HG02981 (cell line): ENCODE results near the gene NPR3.

Experiments used
- ATAC-seq: cut with Tn5 transposase; IDR thresholded peaks from one replicate; pipeline ENCODE4 v1.9.1; 2021; ENCODE audit warnings: mild to moderate bottlenecking, moderate library complexity; ENCODE audit not compliant: unreplicated experiment

Gene NPR3

DNA sequence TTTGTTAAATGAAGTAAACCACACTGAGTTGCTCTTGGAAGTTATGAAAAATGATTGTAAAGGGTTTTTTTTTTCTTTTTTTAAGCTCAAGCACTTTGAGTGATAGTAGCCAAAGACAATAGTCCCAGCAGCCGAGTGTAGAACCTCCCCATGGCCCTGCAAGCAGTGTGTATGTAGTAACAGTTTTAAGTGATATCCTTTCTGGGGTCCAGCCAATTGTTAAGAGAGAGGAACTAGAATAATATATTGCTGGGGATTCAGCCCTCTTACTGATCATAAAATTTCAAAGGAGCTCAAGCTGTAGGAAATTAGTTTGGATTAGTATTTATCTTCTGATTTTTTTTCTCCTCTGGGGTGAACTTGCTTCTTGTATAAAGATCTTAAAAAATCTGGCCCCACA is 43.2 kb downstream of the NPR3 start:
- ATAC-seq, result no peak

DNA sequence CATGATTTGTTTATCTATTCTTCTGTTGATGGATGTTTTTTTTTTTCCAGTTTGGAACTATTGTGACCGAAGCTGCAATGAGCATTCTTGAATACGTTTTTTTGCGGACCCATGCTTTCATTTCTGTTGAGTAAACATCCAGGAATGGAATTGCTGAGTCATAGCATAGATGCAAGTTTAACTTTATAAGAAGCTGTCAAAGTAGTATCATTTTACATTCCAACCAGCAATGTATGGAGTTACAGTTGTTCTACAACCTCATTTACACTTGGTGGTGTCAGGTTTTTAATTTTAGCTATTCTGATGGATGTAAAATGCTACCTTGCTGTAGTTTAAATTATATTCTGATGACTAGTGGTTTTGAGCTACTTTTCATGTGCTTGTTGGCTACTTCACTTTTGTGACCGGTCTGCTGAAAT is 49.0 kb downstream of the NPR3 start:
- no peak for ATAC-seq

DNA sequence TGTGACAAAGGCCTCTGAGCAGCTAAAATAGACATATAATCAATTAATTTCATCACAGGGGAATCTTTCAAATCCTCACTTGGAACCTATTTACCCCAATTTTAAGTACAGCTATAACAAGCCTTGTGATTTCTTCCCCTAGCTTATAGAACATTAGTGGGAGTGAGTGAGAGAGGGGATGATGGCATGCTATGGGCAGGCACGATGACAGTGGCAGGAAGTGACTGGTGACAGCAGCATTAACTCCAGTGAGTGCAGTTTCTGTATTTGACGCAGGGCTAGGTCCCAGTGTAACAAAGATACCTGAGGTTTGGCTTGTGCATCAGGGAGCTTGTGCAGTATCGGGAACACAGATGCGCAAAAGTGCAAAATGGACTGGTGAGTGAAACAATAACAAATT is 54.1 kb downstream of the NPR3 start:
- no peak for ATAC-seq

DNA sequence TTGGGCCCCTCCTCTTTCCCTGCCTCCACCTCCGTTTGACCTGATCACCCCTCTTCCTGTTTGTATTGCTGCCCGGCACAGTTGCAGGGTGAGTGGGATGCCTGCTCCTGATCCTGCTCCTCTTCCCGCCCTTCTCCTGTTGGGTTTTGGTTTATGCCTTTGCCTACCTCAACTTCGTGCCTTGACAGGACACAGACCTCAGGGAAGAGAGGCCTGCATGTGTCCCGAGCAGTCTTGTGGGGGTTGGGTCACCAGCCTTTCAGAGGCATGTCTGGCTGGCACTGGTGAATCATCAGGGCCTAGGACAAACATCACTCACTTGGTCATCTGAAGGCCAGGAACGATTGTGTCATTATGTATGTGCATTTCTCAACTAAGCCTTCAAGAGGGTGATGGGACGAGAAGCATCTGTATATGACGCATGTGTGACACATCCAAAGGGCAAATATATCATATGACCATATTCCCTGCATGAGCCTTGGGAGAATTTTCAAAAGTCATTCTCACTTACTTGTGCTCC is 56.9 kb downstream of the NPR3 start:
- ATAC-seq, result no peak

DNA sequence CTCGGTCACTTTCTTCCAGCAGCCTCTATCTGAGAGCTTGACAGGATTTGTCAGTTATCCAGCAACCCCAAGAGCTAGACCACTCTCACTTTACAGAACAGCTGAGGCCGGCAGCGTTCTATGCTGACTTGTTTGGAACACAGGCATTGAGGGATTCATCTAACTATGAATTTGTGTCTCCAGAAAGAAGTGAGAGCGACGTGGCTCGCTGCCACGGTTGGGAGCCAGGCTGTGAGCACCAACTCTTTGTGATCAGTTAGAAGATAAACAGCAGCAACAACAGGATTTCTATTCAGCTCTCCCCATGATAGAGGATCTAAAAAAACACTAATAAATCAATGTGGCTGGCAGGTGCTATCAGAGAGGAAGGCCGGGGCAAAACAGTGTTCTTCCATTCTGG is 58.6 kb downstream of the NPR3 start:
- ATAC-seq, result no peak

DNA sequence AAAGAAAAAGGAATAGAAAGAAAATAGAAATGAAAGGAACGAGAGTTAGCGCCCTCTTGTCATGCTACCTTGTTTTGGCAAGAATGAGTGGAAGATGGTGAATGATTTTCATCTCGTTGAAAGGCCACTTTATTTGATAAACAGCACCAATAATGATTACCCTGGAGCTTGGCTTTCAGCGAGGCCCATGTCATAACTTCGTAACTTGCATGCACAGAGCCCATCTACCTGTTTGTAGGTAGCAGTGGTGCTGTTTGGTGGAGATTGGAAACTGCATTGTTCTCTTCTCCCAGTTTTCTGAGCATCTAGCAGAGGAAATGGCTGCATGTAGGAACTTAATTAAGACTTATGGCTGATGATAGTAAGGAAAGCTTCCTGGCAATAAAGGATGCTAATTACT is 59.3 kb downstream of the NPR3 start:
- no peak for ATAC-seq

DNA sequence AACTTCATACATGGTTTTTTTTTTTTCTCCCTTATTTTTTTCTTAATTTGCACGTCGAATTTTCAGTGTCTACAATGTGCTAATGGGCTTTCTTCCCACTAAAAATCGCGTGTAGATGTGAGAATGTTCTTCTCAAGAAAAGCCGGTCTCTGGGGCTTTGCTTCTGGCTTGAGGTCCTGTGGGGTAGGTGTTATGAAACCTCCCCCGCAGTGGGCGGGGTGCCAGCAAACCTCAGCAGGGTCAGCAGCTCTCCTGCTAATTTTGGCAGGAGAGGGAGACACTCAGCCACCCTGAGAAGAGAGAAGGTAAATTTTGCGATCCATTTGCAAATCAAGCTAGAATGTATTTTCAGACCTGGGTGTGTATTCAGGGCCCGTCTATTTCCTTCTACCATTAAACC is 59.9 kb downstream of the NPR3 start:
- no peak for ATAC-seq

DNA sequence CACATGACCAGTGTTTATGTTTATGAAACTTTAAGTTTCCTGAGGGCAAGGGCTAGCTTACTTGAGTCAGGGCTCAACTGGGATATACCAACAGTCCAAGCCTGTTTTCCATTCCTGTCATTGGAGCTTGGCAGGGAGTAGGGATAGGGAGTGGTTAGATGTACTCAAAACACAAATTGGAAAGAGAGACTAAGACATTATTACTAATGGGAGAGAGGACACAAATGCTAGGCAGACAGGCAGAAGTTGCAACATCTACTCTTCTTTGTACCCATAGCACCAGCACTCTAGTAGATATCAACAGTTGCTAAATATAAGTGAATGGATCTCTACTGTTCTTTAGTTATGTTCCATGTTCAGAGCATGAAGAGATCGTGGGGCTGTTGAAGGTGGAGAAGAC is 62.8 kb downstream of the NPR3 start:
- ATAC-seq, result no peak

DNA sequence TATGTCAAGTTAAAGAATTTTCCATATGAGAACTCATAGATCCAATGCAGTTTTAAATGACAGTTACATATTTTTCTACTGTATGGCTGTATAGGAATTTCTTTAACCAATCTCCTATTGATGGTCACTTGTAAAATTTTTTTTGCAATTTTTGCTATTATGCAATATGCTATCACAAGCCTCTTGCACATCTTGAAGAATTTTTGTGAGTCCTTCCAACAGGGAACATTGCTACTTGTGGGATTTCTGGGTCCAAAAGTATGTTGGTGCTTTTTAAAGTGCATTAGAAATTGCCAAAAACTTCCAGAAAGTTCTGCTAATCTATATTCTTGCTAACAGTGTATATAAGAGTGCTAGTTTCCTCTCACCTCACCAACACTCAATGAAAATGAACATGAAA is 65.1 kb downstream of the NPR3 start:
- ATAC-seq, result no peak

DNA sequence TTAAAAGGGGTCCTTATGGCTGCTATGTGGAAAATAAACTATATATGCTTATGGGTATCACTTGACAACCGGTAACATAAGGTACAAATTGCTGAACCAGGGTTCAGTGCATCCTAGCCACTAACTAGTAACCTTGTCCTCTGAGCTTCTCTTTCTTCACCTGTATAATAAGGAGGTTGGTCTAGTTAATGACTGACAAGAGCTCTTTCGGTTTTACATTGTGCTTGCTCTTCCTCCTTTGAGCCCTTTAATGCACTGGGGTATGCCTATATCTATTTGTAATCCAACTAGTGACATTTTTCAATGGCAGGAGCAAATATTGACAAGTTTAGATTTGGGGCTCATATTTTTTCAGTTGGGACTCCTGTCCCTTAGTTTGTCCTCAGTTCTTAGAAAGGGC is 66.1 kb downstream of the NPR3 start:
- peak; percentile 59 for ATAC-seq

DNA sequence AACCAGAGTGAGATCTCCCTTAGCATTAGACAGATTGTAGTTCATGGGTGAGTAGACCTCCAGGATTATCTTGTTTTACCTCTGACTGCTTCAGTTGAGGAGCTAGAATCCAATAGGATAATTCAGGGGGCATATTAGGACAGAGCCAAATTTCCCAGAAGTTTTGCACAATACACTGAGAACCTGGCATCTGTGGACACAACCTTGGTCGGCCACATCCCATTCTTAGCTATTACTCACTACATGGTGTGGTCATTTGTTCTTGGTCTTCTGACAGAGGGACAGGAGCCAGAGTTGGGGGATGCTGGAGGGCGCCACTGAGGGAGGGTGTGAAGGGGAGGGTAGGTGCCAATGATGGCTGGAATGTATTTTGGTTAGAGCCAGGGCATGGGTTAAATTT is 66.6 kb downstream of the NPR3 start:
- no peak for ATAC-seq

DNA sequence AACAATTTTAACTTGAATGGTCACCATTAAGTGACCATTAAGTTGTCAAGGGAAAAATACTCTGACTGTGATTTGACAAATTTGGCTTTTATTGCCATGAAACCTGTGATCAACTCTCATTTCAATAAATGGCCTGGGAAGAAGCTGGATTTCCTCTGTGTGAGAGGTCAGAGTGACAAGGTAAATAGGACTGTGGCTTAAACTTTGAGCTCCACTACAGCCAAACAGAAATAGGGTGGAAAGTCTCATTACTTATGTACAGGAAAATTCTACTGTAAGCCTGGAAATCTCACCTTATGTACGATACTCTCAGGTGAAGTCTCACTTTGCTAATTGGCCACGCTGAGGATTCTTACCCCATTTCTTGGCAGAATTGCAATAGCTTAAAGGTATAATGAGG is 67.3 kb downstream of the NPR3 start:
- no peak for ATAC-seq

DNA sequence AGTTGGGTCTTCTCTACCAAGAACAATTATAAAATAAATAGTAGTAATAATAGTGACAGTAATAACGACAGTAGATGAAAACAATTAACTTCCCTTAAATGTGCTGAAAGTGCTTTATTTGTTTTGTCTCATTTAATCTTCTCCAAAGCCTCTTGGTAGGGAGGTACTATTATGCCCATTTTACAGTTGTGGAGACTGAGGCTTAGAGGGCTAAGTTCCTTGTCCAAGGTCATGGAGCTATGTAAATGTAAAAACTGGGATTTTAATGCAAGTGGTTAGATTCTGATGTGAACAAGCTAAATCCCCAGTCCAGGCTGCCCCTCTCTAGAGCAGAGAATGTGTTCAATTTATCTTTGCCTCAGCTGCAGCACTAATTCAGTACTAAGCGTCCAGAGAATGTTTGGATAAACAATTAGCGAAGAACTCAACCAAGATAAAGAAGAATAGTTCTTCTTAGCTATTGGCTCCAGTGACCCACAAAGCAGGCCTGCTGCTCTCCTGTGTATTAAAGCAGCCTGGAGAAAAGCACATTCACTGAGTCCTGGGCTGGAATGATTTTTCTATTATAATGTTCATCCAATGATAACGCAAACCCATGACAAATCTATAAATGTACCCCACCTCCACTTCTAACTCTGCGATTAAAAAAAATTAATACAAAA is 68.8 kb downstream of the NPR3 start:
- ATAC-seq, result no peak

DNA sequence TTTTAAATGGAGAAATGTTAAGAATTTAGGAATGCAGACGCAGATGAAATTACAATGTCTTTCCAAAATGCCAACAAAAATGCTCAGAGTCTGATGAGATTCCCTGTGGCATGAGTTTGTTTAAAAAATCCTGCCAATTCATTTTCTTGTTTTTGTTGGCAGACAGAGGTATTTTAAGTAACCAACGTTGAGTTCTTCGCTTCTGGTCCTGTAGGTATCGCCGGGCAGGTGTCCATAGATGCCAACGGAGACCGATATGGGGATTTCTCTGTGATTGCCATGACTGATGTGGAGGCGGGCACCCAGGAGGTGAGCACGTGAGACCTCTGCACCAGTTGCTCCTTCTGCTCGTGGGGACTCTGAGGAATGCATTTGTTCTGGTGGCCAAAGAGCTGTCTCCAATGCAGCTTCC is 69.4 kb downstream of the NPR3 start:
- no peak for ATAC-seq

DNA sequence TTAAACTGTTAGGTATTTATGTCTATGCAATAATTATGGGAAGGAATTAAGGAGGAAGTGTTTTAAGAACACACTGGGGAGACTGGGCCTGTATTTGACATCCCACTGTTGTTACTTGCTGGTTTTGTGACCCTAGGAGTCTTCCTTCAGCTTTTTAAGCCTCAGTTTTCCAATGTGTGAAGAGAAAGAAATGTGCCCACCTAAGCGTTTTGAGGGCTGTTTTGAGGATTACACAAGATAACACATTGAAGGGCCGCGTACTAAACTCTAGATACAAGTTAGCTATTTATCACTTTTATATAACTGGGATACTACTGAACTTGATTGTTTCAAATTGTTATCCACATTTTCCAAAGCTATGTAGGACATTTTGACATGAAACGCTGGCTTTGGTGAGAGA is 72.5 kb downstream of the NPR3 start:
- ATAC-seq, result no peak

DNA sequence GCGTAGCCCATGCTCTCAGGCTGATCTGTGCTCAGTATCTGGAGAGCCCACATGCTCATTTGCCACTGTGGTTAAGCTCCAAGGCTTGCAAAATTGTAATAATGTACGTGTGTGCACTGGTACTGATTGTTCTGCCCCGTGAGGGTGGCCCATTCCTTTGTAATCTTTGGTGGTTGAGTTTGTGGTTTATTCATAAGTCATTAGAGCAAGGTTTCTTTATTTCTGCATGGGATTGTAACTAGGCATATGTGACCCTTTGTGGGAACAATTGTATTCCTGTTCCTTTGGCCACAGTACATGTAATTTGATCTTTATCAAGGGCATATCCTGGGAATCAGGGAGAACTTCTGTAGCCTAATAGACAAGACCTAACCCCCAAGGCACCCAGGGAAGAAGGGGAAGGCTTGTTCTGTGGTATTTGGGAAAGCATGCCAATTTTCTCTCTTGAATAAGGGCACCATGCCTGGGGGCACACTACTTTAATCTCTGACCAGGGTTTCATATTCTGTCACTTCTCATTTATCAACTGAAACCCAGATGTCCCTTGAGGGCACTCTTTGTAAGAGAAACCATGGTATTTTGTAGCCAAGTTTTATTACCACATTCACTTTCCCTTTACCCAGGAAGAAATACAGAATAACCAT is 74.6 kb downstream of the NPR3 start:
- peak; percentile 61 for ATAC-seq

DNA sequence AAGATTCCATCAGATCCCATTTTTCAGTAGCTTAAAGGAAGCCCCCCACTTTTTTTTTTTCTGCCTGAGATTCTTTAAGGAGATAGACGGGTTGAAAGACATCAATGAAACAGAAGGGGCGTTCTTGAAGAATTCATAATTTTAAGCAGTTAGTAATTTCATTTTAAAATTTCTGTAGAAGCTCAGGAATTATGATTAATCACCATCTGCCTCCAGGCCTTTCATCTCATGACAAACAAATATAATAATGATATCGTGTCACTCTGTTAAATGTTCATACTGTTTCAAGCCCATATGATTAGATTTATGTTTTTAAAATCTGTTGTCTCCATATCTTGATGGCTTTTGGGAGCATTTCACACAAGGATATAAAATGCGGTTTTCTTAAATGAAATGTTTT is 75.2 kb downstream of the NPR3 start:
- ATAC-seq, result no peak

DNA sequence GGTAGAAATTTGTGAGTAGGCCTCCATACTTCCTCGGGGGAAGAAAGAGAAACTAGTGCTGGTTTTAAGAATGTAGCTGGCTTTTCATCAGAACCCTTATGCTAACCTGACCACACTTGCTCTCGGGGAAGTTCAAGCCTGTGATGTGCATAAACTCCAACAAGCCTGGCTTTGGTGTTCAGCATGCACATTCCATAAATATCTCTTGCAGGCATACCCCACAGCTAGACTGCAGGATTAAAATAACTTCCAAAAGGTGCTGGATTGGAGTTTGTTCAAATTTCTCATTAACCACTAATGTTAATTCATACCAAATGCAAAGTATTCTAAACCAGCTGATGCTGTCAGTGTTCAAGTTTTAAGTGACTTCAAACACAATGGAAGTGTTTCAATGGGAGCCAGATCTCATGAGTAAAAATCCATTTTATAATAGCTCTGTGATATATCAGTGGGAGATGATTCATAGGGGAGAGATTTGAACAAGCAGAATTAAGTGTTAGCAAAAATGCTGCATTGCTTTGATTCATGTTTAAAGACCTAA is 79.4 kb downstream of the NPR3 start:
- ATAC-seq, result no peak

DNA sequence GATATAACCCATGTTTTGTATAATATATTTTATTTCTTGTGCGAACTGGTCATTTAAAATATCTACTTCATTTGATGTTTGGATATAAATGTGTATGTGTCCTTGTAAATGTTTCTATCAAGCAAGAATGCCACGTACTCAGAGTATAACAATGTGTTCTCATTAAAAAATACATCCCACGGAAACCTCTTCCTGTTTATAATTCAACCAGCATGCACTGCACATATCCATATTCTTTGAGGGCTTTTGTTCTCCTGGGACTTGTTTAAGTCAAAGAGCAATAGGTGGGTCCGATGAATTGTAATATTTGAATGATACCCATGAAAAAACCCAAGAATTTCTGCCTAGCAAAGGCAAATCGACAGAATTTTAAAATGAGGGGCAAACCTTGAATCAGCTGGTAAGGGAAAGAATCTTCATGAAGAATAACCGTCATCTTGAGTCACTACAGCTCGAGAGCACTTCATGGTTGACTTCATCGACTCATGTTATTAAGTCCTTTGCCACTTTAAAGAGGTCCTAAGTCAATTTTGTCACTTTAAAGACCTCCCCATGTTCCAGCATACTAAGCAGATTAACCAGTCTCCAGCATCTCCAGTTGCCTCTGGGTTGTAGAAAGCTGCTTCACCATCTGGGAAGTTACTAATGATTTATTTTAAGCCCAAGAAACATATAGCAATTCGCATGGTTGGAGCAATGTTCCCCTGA is 80.6 kb downstream of the NPR3 start:
- ATAC-seq, result no peak

DNA sequence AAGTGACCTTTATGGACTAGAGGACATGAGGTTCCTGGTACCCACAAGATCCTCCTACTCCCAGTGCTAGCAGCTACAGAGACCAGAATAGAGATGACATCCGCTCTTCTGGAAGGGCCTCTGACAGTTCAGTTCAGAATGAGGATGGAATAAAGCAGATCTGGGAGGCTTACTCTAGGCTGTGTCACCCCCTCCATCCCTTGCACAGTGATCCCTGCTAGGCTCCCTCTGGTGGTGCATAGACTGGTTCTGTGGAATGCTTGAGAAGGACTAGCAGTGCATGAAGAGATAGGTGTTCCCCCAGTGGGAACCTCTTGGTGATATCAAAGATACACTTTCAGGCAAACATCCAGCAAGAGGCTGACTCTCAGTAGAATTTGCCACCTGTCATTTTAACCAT is 83.0 kb downstream of the NPR3 start:
- no peak for ATAC-seq

DNA sequence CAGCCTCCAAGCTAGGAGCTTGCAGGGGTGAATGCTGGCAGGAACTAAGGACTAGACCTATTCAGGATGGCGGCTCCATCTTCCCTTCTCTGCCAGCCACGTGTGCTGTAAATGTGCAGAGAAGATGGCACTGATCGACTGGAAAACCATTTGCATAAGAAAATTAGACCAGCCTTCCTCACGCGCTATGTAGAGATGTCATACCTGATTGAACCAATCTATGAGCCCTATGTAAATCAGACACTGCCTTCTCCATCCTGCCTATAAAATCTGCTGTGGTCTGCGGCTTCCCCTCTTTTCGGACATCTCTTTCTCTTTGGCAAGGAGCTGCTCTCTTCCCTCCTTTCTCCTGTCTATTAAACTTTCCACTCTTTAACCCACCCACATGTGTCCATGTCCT is 91.6 kb downstream of the NPR3 start:
- ATAC-seq, result no peak

DNA sequence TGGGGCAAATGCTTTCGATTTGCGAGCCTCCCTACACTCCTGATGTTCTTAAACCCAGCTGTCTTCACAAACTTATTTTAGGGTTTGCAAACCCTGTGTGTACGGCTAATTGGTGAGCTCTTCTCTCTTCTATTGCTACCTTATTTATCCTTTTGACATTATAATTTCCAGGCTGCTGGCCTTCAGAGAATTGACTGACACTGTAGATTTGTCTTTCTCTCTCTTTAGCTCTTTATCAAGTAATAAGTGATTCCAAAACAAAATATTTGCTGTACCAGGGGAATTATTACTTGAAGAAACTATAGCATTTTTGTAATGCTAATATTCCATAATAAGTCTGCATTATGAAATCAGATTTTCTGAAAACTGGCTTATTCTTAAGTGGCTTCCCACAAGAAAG is 92.5 kb downstream of the NPR3 start:
- no peak for ATAC-seq
